T-helper 2 cell treated with Interferon-gamma antibody and Interleukin-4, amounts not matched to agents 100 ng/mL and 5 ng/mL, for 36 hours (primary cell): ENCODE data around the gene PQBP1. TPM values are rescaled to one million over a fixed set of nuclear protein-coding genes. Genes with fewer than 3 reads are reported as not detected.

Experiments
- intact Hi-C: fragments of 100-400 bp; cut with micrococcal nuclease; formaldehyde crosslinking; loops from one replicate; pipeline ENCODE4 v1.15.1; 2023
- total RNA-seq: library from RNA; stranded (reverse); gene quantifications from 2 replicates; pipeline ENCODE4 v1.2.3, GENCODE V29; 2022

The PQBP1 gene
- total RNA-seq, 1 donor from 2014 or later = 77.9 TPM

DNA sequence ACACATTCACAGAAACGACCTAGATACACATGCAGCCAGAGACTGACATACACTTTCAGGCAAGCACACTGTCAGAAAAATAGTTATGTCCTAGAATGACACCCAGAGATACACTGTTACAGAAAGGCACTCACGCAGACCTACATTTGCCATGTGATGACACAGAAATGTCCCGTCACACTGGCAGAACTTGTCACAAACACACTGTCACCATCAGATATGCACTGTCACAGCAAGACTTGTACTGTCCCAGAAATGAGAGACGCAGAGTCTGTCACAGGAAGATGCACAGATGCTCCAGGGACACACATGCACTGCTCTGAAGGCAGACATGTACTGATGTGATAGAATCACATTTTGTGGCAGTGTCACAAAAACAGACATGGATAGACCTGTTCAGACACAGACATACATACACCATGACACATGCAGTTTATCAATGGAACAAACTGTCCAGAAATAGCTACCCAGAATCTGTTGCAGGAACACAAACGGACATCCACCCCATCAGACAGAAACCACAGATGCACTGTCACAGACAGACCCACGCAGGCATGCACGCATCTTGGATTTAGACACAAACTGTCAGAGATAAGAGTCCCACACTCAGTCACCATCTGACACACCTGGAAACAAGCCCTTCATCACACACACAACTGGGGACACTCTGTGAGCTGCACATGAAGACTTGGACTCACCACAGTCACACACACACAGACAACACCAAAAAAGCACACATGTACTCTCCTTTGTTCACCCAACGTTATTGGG lies 22.4 kb downstream of the PQBP1 start:
- intact Hi-C loops = loop anchor here (1.0 to 10.0 kb wide), 5 partner anchors 17 to 275 kb away; partner anchors contain the start of gene GRIPAP1

GRCh38 chrX:48920718-48921104 lies 23.0 kb downstream of the PQBP1 start:
- intact Hi-C loops = no loop called here

DNA sequence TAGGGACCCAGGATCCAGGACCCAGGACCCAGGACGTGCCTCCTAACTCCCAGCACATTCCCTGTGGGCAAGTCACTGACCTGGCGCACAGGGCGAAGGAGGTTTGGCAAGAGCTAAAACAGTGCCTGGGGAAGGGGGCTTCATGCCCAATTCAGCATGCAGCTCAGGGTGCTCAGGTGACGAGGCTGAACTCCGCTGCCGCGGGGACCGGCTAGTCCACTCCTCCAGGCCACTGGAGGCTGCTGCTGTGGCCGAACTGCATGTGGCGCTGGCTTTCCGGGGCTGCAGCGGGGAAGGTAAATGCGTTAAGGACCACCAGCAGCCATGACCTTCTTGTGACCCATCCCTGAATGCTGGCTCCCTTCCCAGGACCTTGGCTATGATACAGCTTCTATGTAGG lies 26.0 kb downstream of the PQBP1 start:
- intact Hi-C loops = no loop called here

GRCh38 chrX:48924270-48924669 lies 26.5 kb downstream of the PQBP1 start:
- intact Hi-C loops = no loop called here

GRCh38 chrX:48927123-48927522 lies 29.4 kb downstream of the PQBP1 start:
- intact Hi-C loops = no loop called here

- intact Hi-C loops = no loop called here
Measured at GRCh38 chrX:48927736-48928382, 30.1 kb downstream of the PQBP1 start.

DNA sequence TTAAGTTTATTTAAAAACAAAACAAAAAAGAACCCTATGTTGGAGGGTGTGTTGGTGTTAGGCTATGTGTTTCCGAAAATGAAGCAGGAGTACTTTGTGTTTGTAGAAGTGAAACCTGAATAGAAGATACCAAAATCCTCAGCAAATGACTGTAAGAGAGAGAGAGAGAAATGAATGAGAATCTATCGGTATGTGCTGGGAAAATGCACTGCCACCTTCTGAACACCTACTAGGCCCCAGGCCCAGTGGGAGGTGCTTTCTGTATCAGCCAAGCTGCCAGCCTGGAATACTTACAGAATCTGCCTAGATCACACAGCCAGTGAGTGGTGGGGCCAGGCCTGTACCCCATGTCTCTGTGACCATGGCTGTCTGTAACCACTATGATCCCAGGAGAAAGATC lies 36.0 kb downstream of the PQBP1 start:
- intact Hi-C loops = loop anchor here (10.0 kb wide), 2 partner anchors 219 to 261 kb away; no protein-coding TSS in a partner anchor

DNA sequence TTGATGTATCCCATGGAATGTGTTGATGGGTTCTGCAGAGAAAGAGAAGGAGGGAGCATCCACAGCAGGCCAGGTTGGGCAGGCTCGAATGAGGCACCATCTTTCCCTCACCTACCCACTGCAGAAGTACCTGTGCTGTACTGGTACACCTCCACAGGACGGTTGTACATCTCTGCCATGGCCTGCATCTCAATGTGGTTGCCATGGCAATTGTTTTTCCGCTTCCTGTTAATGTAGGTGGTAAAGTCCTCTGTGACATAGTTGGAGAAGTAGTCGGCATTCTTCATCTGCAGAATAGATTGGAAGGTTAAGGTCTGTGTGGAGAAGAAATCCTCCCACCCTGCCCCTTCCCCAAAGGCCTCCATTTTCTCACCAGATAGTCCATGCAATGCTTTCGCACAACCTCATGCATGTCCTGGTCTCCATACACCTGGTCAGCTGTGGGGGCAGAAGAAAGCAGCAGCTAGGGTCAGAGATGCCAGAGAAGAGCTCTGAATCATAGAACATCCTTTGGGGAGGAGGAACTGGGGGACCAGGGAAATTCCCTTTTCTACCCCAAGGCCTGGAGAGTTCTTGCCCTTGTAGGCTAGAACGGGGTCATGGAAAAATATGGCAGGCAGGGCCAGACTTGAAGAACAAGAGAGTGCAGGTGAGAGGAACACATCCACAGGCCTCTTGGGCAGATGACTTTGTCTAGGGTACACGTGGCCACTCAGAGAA lies 37.0 kb downstream of the PQBP1 start:
- intact Hi-C loops = loop anchor here (5.0 to 10.0 kb wide), 3 partner anchors 220 to 338 kb away; no protein-coding TSS in a partner anchor

DNA sequence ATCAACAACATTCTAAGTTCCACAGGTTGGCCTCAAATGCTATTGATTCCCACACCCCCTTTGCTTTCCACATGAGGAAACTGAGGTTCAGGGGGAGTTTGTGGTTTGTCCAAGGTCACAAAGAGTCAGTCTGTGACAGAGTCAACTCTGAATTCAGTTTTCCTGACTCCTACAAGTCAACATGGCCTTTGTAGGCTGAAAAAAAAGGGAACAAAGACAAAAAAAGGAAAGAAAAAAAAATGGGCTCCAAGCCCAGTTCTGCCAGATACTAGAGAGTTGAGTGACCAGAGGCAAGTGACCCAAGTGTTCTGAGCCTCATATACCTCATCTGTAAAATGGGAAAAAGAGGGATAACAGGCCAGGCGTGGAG lies 37.6 kb downstream of the PQBP1 start:
- intact Hi-C loops = loop anchor here (5.0 to 10.0 kb wide), 3 partner anchors 220 to 337 kb away; no protein-coding TSS in a partner anchor

DNA sequence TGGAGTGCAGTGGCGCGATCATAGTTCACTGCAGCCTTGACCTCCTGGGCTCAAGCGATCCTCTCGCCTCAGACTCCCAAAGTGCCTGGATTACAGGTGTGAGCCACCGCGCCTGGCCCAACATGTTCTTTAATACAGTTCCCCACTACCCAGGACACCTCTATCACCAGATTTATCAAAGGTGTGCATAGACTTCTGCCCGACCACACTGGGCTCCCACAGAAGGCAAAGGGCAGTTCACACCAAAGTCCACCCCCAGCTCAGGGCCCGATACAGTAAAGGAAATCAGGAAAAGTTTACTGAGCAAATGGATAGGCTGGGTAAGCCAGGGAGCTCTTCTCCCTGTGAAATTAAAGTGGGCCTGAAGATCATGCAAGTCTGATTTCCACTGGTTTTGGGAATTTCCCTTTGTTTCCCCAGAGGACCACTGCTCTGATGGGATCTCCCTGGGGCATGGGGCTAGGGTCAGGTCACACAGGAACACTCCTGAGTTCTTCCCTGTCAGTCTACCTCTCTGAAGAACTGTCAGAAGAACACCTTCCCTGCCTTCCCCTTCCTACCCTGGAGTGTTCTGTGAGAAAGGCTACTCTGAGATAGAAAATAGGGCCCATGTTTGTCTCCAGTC lies 38.8 kb downstream of the PQBP1 start:
- intact Hi-C loops = loop anchor here (1.0 to 10.0 kb wide), 5 partner anchors 17 to 336 kb away; partner anchors contain the start of gene PIM2

DNA sequence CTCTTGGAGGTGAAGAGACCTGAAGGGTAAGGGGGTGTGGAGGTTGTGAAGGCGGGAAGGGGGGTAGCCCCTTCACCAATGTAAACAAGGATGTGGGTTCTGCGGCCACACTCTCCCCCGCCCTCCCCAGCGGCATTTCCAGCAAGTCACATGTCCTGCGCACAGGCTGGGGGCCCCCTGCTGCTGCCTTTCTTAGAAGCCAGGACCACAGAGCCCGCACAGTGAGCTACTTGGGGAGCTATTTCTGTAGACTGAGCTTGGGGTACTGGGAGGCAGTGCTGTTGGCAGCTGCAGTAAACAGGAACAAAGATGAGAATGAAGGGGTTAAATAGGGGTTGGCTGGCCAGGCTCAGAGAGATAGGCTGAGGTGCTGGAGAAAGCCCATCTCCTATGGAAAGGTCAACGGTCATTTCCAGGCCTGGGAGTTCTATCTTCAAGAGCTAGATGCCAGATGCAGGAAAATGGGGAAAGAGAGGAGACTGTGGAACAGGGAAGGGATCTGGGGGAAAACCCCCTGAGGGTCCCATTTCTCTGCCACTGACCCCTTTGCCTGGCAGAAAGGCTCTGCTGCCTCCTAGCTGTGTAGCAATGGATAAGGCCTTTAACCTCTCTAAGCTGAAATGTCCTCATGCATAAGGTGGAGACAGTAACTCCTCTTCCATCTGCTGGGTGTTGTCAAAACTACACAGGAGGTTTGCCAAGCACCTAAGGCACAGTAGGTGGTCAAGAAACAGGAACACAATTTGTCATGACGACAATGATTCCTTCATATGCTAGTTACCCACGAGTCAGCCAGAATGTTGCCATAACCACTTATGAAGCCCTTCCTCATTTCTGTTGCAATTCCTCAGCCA lies 39.6 kb downstream of the PQBP1 start:
- intact Hi-C loops = loop anchor here (1.0 to 10.0 kb wide), 5 partner anchors 18 to 335 kb away; partner anchors contain the start of gene PIM2

DNA sequence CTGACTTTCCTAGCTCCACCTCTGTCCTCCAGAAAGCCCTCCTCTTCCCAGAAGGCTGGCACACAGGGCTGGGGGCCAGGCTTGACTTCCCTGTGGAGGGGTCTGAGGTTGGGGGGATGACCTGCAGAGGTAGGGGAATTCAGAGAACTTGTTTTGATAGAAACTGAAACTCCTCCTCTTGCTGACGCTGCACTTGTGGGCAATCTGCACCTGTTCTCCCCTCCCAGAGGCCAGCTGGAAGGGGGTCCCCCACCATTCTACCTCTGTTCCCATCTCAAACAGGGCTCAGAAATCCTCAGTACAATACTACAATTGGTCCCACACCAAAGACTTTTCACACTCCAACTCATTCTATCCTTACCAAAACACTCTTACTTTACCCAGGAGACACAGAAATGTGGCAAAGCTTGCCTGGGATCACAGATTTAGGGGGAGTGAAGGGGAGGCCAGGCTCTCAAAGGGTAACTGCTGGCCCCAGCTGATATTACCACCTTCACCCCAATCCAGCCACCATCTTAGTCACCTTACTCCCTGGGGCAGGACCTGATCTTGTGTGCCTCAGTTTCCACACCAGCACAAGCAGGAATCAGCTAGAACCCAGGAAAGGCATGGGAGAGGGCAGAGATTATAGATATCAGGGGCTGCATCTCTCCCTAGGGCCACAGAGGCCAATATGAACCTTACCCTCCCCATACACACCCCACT lies 41.1 kb downstream of the PQBP1 start:
- intact Hi-C loops = loop anchor here (5.0 to 10.0 kb wide), 3 partner anchors 224 to 333 kb away; no protein-coding TSS in a partner anchor

- intact Hi-C loops = loop anchor here (5.0 to 10.0 kb wide), 3 partner anchors 225 to 333 kb away; no protein-coding TSS in a partner anchor
Measured at GRCh38 chrX:48939524-48940228, 41.9 kb downstream of the PQBP1 start.

DNA sequence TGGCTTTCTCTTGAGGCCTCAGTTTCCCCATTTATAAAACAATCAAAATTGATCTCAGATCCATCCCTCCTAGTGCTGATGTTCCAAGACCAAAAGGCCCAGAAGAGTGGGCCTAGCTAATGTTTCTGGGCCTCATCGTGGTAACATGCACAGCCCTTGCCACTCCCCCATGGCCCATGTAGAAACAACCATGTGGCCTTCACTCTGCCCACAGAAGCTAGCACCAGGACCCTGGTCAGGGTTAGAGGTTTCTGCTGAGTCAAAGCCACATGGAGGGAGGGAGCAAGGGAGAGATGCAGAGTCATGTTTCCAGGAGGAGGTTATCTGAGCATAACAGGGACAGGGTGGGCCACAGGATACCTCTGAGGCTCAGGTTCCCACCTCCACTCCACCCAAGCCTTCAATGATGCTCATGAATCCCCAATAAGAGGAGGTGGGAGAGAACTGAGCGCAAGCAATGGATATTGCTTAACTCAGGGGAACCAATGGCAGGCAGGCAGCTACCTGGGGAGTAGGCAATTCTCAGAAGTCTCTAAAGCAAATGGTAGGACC lies 42.8 kb downstream of the PQBP1 start:
- intact Hi-C loops = no loop called here

DNA sequence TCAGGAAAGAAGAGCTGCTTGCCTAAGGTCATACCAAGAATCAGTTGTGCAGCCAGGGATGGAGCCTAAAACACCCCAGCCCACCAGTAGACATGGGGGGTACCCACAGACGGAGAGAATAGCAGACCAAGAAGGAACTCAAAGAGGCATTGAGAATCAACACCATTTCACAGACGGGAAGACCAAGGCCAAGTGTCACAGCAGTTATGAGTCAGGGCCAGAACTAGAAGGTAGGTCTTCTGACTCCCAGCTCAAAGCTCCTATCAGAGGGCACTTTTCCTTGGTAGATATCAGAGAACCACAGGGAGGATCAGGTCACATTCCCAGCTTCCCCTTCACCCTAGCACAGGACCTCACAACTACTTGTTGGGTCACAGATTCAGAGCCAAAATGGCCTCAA lies 45.2 kb downstream of the PQBP1 start:
- intact Hi-C loops = no loop called here

DNA sequence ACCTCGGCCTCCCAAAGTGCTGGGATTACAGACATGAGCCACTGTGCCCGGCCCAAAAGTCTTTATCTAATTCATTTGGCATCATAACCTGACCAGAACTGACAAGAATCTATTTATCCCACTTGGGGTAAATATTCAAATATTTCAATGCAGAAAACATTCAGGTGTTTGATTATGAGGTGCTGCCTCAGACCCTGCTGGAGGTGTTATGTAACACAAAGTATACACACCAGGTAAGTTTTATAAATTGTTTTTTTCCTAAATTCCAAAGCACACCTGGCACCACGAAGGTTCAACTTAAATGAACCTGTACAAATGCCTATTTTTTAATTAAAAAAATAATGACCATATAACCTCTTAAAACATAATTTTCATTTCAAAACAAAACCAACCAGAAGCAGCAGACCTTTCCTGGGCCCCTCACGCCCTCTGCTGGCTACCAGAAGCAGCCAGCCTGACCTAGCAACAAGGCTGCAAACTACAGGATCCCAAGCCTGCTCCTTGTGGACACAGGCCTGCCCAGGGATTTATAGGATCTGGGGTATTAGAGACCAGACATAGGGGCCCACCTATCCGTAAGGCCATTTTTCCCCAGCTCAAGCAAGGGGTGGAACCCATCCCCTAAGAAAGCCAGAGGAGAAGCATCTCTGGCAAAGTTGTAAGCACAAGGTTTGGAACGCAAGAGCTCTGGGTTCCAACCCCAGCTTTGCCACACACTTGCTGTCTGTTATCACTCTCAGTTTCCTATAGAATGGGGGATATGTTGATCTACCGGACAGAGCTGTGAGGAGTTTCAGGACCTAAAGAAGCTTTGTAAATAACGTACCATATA lies 48.0 kb downstream of the PQBP1 start:
- intact Hi-C loops = loop anchor here (1.0 to 5.0 kb wide), 3 partner anchors 28 to 248 kb away; partner anchors contain the start of gene SUV39H1

DNA sequence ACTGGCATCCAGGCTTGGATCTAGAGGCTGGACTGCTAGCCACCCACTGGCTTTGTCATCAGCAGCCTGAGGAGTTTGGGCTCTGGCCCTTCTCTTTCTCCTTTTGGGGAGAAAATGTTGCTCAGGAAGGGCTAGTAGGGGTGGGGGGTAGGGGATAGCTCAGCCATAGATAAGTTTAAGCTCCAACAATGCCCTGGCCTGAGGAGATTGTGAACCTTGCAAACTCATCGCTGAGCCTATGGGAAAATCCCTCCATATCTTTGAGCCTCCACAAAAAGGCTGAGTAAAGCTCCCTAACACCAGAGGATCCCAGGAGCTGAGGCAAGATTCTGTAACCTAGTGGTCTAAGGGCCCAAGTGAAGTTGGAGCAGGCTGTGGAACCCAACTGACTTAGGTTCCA lies 50.9 kb downstream of the PQBP1 start:
- intact Hi-C loops = loop anchor here (5.0 kb wide), 1 partner anchor 251 kb away; the partner anchor contains the start of gene SUV39H1
